ENCODE measurements around the gene RNF213.

The RNF213 gene

GRCh38 chr17:80367503-80367902 lies 106.9 kb downstream of the RNF213 start:
- DNase-seq (ENCODE audit: low read depth in 2 of 2), result no peak

DNA sequence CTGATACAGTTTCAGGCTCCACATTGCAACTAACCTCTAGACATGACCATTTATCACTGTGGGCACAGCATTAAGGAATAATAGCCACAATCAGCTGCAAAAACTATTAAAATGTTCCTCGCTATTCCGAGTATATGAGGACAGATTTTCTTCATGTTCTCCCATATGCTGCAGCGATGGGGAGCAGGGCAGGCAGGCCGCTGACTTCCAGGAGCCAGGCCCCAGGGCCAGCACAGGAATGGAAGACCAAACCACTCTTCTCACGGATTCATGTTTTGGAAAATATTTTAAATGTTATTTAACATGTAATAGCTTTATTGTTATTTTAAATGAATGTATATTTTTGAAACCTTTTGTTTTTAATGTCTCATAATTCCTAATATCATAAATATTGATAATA lies 110.5 kb downstream of the RNF213 start:
- DNase-seq (ENCODE audit: low read depth in 2 of 2), result no peak

DNA sequence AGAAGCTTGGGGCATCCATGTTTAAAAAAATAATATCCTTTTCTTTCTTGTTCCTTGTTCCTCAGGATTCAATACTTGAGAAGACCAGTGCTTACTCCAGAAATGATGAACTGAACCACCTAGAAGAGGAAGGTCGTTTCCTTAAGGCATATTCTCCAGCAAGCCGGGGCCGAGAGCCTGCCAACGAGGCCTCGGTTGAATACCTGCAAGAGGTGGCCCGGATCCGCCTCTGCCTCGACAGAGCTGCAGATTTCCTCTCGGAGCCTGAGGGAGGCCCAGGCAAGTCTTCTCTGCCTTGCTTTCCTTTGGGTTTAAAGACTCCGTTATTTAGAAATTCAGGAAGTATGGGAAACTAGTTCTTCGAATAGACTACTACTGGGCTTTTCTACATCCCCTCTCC lies 111.8 kb downstream of the RNF213 start:
- DNase-seq (ENCODE audit: low read depth in 2 of 2), result no peak

DNA sequence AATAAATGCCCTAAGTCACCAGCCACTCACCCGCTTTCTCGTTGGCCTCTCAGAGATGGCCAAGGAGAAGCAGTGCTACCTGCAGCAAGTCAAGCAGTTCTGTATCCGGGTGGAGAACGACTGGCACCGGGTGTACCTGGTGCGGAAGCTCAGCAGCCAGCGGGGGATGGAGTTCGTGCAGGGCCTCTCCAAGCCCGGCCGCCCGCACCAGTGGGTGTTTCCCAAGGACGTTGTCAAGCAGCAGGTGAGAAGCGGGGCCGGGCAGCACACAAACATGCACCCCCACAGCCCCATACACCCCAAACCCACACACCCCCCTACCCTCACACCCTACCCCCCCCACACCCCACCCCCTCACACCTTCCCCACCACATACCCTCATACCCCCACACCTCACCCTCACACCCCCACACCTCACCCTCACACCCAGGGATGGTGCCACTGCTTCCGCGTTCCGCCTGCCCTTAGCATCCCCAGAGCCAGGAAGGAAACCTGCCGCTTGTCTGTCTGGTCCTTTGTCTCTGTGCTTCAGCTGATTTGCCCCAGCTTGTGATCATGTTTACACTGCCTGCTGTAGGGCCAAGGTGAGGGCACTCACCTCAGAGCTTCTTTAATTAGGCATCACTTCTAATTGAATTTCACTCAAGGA lies 112.4 kb downstream of the RNF213 start:
- DNase-seq (ENCODE audit: low read depth in 2 of 2), result no peak

- no peak for DNase-seq (ENCODE audit: low read depth in 2 of 2)
Observed at GRCh38 chr17:80374039-80374731, 113.5 kb downstream of the RNF213 start.

DNA sequence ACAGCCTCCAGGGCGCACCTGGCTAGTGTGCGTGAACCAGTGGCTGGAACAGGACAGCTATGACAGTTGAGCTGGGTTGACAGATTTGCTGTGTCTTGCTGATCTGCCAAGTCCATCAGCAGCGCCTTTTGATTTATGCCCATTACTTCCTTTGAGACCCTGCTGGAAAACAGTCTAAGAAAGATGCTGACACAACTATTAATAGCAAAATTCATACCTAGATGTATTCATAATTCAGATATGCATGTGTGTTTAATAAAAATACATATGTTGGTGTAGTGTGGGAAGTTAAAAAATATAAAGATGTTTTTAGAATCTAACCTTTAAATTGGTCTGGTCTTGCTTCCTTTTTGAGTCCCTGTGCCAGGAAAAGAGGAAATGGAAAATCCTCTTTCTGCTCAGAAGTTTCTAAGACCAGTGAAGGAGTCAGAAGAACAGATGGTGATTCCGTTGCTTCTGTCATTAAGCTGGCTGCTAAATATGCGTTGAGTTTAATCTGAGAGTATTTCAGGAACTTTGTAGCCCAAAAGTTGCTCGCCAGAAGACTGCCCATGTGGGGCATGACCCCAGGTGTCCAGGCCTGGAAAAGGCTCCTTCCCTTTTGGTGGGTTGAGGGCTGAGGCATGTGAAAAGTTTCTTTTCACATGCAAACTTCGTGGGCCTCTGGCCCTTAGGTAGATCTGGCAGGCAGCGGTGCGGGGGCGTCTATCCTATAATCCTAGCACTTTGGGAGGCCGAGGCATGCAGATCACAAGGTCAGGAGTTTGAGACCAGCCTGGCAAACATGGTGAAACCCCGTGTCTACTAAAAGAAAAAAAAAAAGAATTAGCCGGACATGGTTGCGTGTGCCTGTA lies 114.3 kb downstream of the RNF213 start:
- DNase-seq (ENCODE audit: low read depth in 2 of 2), result no peak

DNA sequence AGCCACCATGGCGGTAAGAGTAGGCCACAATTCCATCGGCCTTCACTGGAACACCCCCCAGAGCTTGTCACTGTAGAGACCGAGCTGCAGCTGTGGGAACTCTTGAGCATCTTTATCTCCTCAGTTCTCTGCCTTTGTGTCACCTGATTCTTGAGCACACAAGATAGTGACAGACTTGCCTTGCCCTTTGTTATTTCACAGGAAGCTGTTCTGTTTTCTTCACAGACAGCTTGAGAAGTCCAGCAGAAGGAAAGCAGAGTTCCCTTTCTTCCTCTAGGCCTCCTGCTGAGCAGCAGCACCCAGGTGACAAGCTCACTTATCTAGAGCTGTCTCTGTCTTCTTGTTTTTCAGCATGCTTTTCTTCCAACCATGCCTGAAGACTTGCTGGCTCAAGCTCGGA lies 115.9 kb downstream of the RNF213 start:
- no peak for DNase-seq (ENCODE audit: low read depth in 2 of 2)

- no peak for DNase-seq (ENCODE audit: low read depth in 2 of 2)
Observed at GRCh38 chr17:80377798-80378197, 117.1 kb downstream of the RNF213 start.

- no peak for DNase-seq (ENCODE audit: low read depth in 2 of 2)
Observed at GRCh38 chr17:80379348-80379747, 118.7 kb downstream of the RNF213 start.

DNA sequence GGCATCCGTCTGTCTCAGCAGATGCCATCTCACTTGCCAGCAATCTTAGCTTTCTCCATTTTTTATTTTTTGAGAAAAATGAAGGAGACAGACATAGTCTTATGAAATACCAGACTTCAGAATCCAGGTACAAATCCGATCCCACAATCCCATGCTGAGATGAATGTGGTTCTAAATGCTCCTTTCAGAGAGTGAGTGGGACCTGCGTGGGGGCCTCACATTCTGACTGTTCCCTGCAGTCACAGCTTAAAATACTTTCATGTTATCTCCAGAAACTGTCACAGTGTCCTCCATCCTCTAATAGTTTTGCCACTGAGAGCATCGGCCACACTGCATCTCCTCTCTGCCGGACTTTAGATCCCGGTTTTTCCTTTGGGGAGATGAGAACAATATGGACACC lies 119.4 kb downstream of the RNF213 start:
- no peak for DNase-seq (ENCODE audit: low read depth in 2 of 2)

- DNase-seq (ENCODE audit: low read depth in 2 of 2), result no peak
Observed at GRCh38 chr17:80380555-80381002, 119.9 kb downstream of the RNF213 start.

DNA sequence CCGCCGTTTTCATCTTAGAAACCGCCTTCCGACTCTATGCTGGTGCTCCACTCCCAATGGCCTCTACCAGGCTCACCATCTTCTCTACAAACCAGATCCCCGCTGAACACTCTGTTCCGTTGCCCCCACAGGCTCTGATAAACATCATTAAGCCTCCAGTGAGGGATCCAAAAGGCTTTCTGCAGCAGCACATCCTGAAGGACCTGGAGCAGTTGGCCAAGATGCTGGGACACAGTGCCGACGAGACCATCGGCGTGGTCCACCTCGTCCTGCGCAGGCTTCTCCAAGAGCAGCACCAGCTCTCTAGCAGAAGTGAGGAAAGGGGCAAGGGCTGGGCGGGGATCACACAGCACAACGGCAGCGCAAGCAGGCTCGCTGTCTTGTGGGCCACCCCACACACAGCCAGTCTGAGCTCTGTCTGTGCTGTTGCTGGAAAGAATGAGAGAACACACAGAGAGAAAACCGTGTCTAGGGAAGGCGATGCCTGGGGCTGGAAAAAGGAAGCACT lies 120.8 kb downstream of the RNF213 start:
- DNase-seq (ENCODE audit: low read depth in 2 of 2), result no peak

DNA sequence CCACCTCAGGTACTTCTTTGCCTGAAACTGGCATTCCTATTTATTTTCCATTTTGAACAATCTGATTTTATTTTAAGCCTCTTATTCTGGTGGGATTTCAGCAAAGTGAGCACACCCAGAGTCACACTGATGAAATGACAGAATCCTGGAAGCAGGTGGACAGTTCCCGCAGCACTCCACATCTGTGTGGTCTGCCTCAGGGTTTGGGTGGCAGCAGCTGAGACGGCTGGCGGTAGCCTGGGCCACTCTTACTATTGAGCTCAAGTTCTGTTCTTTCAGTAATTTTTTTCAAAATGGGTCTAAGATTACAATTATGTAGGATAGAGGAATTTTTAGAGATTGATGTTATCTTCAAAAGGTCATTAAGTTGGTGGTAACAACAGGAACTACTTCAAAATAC lies 121.8 kb downstream of the RNF213 start:
- no peak for DNase-seq (ENCODE audit: low read depth in 2 of 2)

DNA sequence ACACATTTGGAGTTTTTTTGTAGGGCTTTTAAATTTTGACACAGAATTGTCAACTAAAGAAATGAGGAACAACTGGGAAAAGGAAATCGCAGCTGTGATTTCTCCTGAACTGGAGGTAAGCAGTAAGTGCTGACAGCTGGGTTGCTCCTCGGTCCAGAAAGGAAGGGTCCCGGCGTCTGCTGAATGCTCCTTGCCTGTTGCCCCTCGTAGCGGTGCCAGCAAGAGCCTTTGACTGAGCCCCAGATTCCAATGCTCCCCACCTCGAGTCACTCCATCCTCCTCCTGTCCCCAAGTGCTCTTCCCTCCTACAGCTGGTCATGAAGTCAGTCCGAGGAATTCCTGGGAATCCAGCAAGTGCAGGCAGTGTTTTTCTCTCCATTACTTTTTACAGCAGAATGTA lies 122.3 kb downstream of the RNF213 start:
- no peak for DNase-seq (ENCODE audit: low read depth in 2 of 2)

DNA sequence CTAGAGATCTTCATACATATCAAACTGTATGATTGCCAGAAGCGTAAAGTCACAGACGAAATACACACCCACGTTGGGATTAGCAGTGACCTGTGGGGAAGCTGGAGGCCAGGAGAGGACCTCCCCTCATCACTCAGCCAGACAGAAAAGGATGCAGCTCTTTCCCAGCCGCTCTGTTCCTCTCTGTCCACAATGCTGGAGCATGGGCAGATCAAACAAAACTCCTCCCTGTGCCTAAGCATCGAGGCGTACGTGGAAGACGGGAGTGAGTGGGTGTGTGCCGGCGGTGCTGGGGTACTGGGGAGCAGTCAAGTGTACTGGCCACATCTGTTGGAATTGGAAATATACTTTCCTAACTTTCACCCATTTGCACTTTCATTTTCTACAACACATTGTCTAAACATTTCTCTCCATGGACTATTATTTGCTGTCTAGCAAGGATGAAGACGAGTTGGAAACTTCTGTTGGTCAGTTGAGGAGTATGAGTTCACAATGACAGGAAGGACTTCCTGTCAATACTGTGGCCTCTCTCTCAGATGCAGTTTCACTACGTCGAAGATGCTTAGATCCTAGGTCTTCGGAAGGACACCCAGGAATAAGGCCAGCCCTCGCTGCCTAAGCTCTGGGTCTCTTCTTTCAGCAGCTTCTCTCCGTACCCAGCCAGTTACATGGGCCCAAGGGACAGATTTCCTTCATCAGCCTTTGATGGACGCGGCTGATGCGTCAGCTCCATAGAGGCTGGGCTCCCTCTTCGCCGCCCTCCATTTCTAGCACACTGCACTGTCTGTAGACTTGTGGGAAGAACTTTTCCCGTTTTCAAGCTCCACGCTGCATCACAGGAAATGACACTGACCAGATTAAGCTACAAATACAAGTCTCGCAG lies 123.7 kb downstream of the RNF213 start:
- DNase-seq (ENCODE audit: low read depth in 2 of 2), result no peak

DNA sequence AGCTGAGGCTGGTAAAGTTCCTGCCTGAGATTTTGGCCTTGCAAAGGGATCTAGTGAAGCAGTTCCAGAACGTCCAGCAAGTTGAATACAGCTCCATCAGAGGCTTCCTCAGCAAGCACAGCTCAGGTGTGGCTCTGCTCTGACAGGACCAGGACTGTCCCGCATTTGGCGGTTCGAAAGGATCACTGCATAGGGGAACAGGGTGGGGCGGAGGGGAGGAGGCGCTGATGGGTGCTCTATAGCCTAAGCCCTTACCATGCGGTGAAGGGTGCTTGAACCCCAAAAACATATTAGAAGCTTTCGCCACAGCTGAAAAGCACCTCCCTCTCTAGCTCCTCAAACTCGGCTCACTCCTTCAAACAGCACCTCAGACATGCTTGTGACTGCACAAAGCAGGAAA lies 124.4 kb downstream of the RNF213 start:
- DNase-seq (ENCODE audit: low read depth in 2 of 2), result no peak

DNA sequence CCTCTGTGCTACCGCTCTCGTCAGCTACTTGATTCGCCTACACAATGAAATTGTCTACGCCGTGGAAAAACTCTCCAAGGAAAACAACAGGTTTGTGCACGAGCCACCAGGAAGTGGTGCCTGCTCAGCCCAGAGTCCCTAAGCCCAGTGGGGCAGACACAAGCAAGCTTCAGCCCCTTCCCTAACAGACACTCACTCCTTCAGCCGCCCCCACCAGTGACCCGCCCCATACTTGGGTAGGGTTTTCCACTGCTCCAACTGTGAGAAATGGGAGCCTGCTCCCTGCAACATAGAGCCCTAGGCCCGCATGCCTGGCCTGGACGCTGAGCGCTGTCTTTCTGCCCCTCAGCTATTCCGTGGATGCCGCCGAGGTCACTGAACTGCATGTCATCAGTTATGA lies 125.7 kb downstream of the RNF213 start:
- no peak for DNase-seq (ENCODE audit: low read depth in 2 of 2)

- no peak for DNase-seq (ENCODE audit: low read depth in 2 of 2)
Observed at GRCh38 chr17:80387071-80387470, 126.4 kb downstream of the RNF213 start.

DNA sequence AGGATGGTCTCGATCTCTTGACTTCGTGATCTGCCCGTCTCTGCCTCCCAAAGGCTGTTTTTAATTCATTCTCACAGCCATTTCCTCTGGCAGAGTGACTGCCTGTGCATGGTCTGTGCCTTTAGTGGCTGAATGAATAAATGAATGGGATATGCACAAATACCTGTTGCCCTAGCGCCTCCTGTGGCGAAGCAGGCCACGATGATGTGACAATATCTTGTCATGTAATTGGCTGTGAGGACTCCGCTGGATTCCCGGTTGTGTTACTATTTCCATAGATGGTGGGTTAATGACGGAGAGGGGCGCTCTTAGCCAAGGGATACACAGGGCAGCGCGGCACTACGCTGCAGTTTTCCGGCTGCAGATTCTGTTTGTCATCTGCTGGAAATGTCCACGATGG lies 127.5 kb downstream of the RNF213 start:
- DNase-seq (ENCODE audit: low read depth in 2 of 2), result no peak

DNA sequence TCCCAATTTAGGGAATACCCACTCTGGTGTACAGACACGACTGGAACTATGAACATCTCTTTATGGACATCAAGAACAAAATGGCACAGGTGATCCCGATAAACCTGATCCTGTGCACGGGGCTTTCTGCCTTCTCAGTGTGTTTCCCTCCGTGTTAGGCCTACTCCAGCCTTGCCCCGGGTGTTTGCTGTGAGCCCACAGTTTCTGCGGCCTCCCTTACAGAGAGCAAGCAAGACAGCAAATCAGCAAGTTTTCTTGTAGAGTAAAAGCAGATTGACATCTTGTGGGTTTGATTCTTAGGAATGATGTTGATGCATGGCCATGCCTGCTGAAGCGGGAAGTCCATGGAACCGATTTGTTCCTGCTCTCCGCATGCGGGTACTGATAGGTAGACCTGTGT lies 127.9 kb downstream of the RNF213 start:
- no peak for DNase-seq (ENCODE audit: low read depth in 2 of 2)

Data from stimulated activated CD8-positive, alpha-beta memory T cell treated with anti-CD3 and anti-CD28 coated beads, Interleukin-7, amount 100 ng/mL, for 1 hour (primary cell).